Stimulated activated naive CD8-positive, alpha-beta T cell treated with anti-CD3 and anti-CD28 coated beads, Interleukin-15, Interleukin-2, amounts not matched to agents 100 U/mL and 50 U/mL, for 24 hours (primary cell): ENCODE results near the gene SHLD3.
A peak's percentile ranks its signal among the peaks of the same experiment; 100 is the strongest.
"Not testable (repeated sequence)": the region's sequence is repeated elsewhere in the genome, so short reads cannot be mapped to it uniquely, and the experiment has no call there.

ENCODE experiments used
- ATAC-seq: fragments of 150-1000 bp; cut with Tn5 transposase; one replicate; pipeline ENCODE4 v1.10.0; 2021
- DNase-seq: peaks from one replicate; pipeline ENCODE4 v3.0.0; 2021

SHLD3 gene, protein sequence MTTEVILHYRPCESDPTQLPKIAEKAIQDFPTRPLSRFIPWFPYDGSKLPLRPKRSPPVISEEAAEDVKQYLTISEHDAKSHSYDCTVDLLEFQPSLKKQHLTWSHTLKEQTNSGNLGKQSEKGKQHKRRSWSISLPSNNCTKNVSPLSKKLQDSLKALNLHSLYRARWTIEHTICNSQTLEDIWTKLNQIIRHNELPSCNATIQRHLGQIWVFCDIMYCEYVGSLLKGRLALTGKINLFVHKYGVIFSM

GRCh38 chr5:65624571-65625555 is at the start of gene SHLD3, which contains the start of gene TRAPPC13:
Gene SHLD3, plus strand, starts transcription at chr5:65625027. Its CDS starts 4,561 bp downstream, at chr5:65629588.
Gene TRAPPC13, plus strand, starts transcription at chr5:65625027. Its CDS starts 34 bp downstream, at chr5:65625061.
- DNase-seq (peak; percentile 80), ATAC-seq (peak; percentile 85)

GRCh38 chr5:65577141-65577540 is 47.7 kb upstream of the SHLD3 start:
- no peak for DNase-seq
- no peak for ATAC-seq

DNA sequence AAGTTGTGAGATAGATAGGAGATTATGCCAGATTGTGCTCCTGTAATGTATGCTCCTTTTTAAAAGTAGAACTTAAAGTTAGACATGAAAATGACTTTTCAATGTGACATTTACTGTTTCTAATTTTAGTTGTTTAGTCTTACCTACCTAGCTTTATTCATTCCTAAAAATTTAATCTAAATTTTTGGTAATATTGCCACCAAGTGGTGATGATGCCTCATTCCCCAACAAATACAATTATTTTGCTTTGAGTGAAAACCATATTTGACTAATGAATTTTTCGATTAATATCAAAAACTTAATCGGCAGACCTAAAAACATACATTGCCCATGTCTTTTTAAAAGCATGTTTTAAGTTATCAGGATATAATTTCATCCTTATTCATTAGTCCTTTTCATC is 36.1 kb upstream of the SHLD3 start:
- no peak for DNase-seq

GRCh38 chr5:65601761-65602160 is 23.1 kb upstream of the SHLD3 start:
- ATAC-seq, DNase-seq: not testable (repeated sequence)

More for the DNA sequence above, 36.1 kb upstream of the SHLD3 start:
- no peak for ATAC-seq

DNA sequence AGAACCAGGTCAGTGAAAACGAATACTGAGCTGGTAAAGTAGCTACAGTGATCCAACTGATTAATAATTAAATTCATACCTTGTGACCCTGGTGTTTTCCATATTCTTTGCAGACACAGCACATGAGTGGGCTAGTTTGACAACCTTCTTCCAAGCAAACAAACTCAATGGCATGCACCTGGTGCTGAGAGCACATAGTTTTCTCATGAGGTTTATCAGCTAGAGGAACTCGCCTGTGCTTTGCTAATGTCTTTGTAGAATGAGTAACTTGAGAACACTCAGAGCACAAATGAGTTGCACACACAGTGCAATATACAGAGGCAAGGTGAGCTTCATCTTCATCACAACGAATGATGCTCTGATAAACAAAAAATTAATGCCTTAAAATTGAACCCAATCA is 13.3 kb upstream of the SHLD3 start:
- DNase-seq (no peak), ATAC-seq (no peak)

GRCh38 chr5:65612298-65612907 is 12.4 kb upstream of the SHLD3 start:
- DNase-seq (no peak), ATAC-seq (no peak)

DNA sequence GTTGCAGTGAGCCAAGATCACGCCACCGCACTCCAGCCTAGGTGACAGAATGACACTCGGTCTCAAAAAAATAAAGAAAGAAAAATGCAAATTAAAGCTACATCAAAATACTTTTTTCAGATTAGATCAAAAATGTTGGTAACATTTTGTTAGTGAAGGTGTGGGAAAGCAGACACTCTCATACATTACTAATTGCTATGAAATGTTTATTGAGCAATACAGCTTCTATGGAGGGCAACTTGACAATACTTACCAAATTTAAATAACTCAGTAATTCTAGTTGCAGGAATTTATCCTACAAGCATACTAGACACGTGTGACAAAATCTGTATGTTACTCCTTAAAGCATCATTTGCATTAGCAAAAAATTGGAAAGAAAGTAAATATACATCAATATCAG is 4.8 kb upstream of the SHLD3 start:
- DNase-seq (no peak), ATAC-seq (no peak)

DNA sequence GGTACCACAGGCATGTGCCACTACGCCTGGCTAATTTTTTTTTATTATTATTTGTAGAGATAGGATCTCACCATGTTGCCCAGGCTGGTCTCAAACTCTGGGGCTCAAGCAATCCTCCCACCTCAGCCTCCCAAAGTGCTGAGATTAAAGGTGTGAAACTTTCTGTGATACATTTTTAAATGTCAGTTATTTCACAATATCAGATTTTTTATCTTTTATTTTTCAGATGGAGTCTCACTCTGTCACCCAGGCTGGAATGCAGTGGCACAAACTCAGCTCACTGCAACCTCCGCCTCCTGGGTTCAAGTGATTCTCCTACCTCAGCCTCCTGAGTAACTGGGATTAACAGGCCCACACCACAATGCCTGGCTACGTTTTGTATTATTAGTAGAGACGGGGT is 2.9 kb upstream of the SHLD3 start:
- DNase-seq, ATAC-seq: not testable (repeated sequence)

GRCh38 chr5:65623482-65623881 is 1.3 kb upstream of the SHLD3 start:
- ATAC-seq (no peak), DNase-seq (no peak)

- DNase-seq: peak; percentile 89
- peak; percentile 99 for ATAC-seq
Observed at GRCh38 chr5:65624025-65624570, 729 bp upstream of the SHLD3 start, which contains the start of gene TRIM23. Gene TRIM23, minus strand, starts transcription at chr5:65624333. Its CDS starts 59 bp downstream, at chr5:65624274.

DNA sequence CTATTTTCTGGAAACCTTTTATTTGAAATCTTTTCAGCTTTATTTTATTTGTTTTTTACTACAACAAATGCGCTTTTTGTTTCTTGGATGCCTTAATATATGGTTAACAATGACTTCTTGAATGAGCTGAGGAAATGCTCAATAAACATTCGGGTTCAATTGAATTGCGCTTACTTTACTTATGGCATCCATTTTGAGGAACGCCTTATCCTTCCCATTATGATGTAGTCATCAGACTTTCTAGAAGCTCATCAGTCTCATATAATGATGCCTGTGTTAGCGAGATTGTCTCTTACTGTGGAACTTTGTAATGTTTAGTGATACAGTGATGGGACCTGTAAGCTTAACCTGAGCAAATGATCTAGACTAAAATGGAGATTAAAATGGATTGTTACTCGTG is 916 bp downstream of the SHLD3 start:
- ATAC-seq (no peak), DNase-seq (no peak)

DNA sequence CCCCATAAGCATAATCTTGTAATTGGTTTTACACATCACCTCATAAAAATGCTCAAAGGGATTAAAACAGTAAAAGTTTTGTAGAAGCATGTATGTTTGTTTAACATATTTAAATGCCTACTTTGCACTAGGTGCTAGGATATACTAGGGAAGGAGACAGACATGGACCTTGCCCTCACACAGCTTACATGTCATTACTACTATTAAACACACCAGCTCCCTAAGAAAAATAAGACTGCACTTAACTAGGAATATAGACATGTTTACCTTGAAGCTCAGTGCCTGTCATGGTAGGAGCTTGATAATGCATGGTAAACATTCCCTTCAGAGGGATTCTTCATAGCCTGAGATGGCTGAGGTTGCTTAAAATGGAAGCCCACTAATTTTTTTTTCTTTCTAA is 6.2 kb downstream of the SHLD3 start:
- ATAC-seq: no peak
- DNase-seq: no peak

GRCh38 chr5:65640240-65640639 is 15.4 kb downstream of the SHLD3 start:
- no peak for DNase-seq
- no peak for ATAC-seq

- ATAC-seq: no peak
- DNase-seq: no peak
Observed at GRCh38 chr5:65646938-65647337, 22.1 kb downstream of the SHLD3 start.

GRCh38 chr5:65647941-65648340 is 23.1 kb downstream of the SHLD3 start:
- DNase-seq (no peak), ATAC-seq (no peak)

- DNase-seq: no peak
- ATAC-seq: no peak
Observed at GRCh38 chr5:65651144-65651543, 26.3 kb downstream of the SHLD3 start.

DNA sequence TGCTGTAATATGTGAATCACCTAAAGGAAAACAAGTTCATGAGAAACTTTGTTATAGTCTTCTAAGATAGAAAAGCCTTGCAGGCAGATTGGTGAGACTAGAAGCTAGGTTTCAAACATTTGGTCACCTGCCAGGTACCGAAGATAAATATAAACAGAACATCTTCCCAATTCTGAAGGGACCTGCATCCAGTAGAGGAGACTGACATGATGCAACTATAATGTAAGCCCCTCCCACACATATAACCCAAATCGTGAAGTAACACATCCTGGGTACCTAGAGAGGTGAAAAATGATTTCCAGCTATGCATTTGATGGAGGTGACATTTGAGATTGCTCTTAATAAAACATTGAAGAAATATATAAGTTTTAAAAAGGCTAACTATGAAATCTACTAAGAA is 29.9 kb downstream of the SHLD3 start:
- DNase-seq: no peak
- ATAC-seq: no peak

DNA sequence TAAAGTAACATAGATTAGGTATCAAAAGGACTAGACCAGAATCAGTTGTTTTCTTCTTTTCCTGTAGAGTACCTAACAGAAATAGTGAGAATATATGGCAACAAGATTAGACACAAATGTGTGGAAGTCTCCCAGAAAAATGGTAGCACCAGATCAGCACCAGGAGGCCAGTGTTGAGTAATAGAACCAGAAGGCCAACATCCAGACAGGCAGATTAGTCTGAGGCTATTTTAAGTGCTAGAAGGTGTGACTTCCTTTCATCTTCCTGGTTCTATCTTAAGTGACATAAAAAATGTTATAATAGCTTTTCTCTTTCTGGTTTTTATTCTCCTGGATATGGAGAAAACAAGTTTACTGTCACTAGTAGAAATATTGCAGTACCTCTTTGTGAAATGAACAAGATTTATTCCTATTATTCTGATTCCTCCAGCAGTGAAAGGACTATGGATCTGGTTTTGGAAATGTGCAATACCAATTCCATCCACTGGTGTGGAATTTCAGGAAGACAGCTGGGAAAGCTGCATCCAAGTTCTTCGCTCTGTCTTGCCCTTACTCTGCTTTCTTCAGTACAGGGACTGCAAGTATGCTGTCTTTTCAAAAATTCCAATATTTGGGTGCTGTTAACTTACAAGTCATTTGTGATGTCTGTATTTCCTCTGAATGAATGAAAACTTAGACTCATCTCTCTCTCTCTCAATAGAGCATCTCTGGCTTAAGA is 39.1 kb downstream of the SHLD3 start:
- no peak for DNase-seq
- ATAC-seq: no peak

DNA sequence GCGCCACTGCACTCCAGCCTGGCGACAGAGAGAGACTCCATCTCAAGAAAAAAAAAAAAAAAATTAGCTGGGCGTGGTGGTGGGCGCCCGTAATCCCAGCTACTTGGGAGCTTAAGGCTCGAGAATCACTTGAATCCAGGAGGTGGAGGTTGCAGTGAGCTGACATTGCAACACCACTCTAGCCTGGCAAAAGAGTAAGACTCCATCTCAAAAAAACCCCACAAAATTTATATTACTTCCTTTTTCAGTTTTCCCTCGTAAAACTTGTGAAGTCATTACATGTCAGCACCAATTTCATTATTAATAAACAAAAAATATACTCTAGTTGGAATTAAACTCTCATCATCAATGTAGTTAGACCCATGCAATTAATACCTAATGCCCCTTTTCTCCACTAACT is 43.9 kb downstream of the SHLD3 start:
- DNase-seq: no peak
- ATAC-seq: no peak

GRCh38 chr5:65672796-65673195 is 48.0 kb downstream of the SHLD3 start:
- no peak for DNase-seq
- no peak for ATAC-seq

- ATAC-seq (no peak), DNase-seq (no peak)
Observed at GRCh38 chr5:65674749-65675148, 49.9 kb downstream of the SHLD3 start.

DNA sequence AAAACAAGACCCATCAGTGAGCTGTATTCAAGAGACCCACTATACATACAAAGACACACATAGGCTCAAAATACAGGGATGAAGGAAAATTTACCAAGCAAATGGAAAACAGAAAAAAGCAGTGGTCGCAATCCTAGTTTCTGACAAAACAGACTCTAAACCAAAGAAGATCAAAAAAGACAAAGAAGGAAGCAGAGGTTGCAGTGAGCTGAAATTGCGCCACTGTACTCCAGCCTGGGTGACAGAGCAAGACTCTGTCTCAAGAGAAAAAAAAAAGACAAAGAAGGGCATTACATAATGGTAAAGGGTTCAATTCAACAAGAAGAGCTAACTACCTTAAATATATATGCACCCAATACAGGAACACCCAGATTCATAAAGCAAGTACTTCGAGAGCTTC is 51.2 kb downstream of the SHLD3 start:
- not testable (repeated sequence) for DNase-seq, ATAC-seq
